Endometrium (tissue), 2 donors: ENCODE data around the gene APH1A.
"Not testable (repeated sequence)": the region's sequence is repeated elsewhere in the genome, so short reads cannot be mapped to it uniquely, and the experiment has no call there.

ENCODE experiments used
- FAIRE-seq: peaks from 2 replicates; lab custom pipeline; 2012; peaks lifted over from hg19 to GRCh38; lab: Jason Lieb, UNC
- donor health status: control.
- donor health status: control.

The APH1A gene

DNA sequence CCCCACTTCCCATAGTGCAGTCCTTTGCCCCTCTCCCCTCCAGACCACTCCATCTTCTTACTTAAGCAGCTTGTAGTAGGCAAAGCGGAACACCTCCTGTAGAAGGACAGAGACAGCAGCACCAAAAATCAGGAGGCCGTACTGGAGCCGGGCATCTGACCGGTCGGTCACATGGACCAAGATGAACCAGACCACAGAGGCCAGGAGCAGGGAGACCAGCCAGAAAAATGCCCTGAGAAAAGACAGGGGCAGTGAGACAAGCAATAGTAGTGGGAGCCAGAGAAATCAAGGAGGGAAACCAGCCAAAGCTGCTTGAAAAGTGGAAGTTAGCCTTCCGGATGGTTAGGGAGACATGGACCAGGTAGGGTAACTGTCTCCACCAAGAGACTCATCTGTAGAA is 920 bp downstream of the APH1A start:
- no peak for FAIRE-seq

DNA sequence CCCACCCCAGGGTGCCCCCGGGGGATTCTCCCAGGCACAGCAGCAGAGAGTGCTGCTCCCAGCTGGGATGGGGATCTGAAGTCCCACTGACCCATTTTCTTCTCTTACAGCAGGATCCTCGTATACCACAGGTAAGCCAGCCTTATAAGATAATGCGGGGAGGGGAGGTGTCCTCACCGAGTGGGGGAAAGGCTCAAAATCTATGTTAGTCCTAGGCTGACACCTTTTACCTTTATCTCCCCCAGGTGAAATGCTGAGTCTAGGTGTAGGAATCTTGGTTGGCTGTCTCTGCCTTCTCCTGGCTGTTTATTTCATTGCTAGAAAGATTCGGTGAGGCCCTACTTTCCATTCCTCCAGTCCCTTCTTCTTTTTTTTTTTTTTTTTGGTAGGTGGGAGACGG is 5.3 kb downstream of the APH1A start:
- no peak for FAIRE-seq

GRCh38 chr1:150262388-150263320 is 6.2 kb downstream of the APH1A start:
- no peak for FAIRE-seq

- FAIRE-seq = no peak
Observed at GRCh38 chr1:150261367-150261766, 7.4 kb downstream of the APH1A start.

GRCh38 chr1:150259758-150260669 is 8.8 kb downstream of the APH1A start:
- no peak for FAIRE-seq

DNA sequence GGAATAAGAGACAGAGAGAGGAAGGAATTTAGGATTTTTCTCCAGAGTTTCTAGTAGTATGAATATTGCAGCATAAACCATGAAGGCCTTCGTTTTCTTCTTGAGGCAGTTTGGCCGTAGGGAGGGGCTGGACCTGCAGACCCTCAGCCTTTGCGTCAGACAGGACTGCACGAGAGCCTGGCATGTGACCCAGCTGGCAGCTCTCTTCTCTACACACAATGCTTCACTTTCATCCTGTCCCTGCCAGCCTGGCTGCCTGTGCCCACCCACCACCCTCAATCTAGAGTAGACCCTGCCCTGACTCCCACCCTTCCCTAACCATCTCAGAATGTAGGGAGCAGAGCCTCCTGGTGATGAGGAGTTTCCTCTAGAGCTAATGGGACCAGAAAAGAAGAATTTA is 9.6 kb downstream of the APH1A start:
- no peak for FAIRE-seq

- no peak for FAIRE-seq
Observed at GRCh38 chr1:150257624-150258585, 10.9 kb downstream of the APH1A start, which contains the start of gene CA14. TSS of gene CA14 (plus strand) at chr1:150257774. CDS start at chr1:150258129, 355 bp downstream.

- FAIRE-seq = no peak
Observed at GRCh38 chr1:150256554-150257341, 12.1 kb downstream of the APH1A start.

GRCh38 chr1:150256198-150256553 is 12.6 kb downstream of the APH1A start:
- no peak for FAIRE-seq

GRCh38 chr1:150249936-150250335 is 18.9 kb downstream of the APH1A start:
- no peak for FAIRE-seq

GRCh38 chr1:150243003-150243402 is 25.8 kb downstream of the APH1A start:
- FAIRE-seq = no peak

DNA sequence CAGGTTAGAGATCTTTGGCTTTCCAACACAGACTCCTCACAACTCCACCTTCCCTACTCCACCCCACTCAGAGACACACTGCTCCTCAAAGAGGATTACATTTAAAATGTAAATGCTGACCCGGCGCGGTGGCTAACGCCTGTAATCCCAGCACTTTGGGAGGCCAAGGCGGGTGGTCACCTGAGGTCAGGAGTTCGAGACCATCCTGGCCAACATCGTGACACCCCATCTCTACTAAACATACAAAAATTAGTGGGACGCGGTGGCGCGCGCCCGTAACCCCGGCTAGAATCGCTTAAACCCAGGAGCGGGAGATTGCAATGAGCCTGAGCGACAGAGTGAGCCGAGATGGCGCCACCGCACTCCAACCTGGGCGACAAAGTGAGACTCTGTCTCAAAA is 31.1 kb downstream of the APH1A start:
- no peak for FAIRE-seq

DNA sequence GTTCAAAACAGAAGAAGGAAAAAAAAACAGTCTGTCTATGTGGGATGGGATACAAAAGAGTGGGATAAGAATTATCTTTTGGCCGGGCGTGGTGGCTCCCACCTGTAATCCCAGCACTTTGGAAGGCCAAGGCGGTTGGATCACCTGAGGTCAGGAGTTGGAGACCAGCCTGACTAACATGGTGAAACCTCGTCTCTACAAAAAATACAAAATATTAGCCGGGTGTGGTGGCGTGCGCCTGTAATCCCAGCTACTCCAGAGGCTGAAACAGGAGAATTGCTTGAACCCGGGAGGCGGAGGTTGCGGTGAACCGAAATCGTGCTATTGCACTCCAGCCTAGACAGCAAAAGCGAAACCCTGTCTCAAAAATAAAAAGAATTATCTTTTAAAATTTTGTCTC is 31.6 kb downstream of the APH1A start:
- FAIRE-seq = not testable (repeated sequence)

- no peak for FAIRE-seq
Observed at GRCh38 chr1:150236614-150237100, 32.2 kb downstream of the APH1A start.

DNA sequence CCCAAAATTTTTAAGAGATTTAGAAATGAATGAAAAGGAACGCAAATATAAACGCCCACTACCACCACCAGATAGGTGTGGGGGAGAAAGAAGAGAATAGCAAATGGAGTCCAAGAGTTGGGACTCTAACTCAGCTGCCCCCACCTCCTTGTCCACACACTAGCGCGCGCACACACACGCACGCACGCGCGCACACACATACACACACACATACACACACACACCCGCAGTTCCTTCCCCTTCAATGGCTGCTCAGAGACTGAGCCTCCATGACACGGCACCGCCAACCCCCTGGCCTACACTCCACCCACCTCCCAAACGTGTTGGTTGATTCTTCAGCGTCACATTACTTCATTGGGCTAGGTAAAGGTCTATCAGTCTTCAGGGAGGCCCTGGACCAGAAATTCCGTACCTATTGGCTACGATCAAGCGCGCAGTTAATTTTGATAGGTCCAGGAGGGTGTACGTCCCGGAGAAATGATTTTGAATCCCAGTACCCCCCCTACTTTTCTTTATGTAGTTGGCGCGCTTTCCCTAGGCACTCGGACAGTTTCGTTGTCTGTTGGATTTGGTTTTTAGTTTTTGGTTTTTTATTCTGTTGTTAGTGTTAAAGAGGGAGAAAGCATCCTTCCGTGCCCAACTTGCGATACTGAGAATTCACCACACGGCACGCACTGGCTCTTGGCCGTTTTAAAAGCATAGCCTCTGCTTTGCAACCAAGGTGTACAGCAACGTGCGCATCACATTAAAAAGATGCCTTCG is 32.8 kb downstream of the APH1A start, which contains the start of gene ANP32E:
ANP32E (minus strand) TSS at position 261 of the 762 bp plus-strand sequence. CDS start 326 bp downstream, outside the sequence.
- FAIRE-seq = peak; percentile 98

DNA sequence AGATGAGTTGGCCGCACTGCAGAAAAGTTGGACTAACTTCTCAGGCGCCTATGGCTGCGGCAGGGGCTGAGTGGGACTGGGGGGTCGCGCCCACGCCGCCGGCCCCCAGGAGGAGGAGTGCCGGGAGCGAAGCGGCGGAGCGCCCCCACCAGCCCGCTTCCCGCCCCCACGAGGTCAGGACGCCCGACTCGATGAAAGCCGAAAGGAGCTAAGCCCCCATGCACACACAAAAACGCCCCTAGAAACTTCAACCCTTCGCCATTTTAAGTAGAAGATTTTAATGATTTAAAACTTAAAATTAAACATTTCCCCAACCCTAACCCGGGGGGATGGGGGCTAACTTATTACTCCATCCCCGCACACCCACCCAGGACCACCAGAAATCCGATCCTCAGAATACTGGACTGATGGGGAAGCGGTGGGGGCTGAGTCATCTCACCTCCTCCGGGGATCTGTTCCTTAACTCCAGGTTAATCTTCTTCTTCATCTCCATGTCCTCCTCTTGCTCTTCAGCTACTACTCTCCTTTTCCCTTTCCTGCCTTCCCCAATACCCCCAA is 33.4 kb downstream of the APH1A start:
- no peak for FAIRE-seq

DNA sequence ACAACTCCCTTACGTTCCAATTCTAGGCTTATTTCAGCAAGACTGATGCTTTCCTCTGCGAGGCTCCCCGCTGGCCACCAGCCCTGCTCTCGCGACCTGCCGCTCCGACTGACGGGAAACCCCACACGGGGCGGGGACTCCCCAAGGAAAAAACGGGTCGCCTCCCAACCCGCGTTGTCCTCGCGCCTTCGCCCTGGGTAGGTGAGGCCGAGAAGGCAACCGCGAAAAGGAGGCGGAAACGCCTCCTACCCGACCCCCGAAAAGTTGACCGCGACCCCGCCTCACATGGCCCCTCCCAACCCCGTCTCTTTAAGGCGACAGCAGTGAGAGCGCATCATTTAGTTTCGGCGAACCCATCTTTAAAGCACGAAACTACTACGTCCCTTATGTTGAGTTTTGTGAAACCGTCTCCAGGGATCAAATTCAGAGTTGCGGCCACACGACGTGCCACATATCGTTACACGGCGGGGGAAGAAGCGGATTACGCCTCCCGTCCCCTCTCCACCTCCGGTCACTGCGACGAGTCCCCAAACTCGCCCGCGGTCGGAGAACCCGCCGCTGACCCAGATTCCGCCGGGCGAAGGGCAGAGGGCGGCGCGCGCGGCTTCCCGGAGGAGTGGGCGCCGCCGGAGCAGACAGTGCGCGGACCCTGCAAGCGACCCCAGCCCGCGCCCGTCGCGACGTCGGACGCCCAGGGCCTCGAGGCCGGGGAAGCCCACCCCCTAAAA is 34.1 kb downstream of the APH1A start:
- FAIRE-seq = no peak

DNA sequence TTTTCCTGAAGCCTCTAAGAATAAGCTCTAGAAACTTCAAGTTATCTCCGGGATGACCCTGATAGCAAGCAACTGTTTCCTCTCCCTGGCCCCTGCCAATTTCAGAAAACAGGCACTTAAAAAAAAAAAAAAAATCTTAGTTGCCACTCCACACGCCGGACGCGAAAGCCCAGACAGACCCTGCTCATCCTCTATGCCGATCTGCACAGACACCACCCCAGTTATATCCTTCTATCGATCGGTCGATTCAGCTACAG is 34.6 kb downstream of the APH1A start:
- no peak for FAIRE-seq
